ENCODE measurements around the gene LZTR1.
"Not testable (repeated sequence)": the region's sequence is repeated elsewhere in the genome, so short reads cannot be mapped to it uniquely, and the experiment has no call there.

LZTR1 gene

GRCh38 chr22:21032868-21033688, 51.0 kb downstream of the LZTR1 start:
- peaks cover 12% of the 10 kb centered on the region for H3K27me3 ChIP-seq (ENCODE audit: insufficient read depth, low read length)
- H3K36me3 ChIP-seq (ENCODE audit: insufficient read depth, low read length) = no peaks in the 10 kb centered on the region
- H3K4me1 ChIP-seq (ENCODE audit: insufficient read depth, low read length) = peaks cover 9% of the 10 kb centered on the region
- no peak overlapping the region for H3K4me3 ChIP-seq (ENCODE audit: low read length)
- no peak overlapping the region for H2AFZ ChIP-seq (ENCODE audit: low read depth, low read length)
- H3K9me3 ChIP-seq (ENCODE audit: low read length) = no peaks in the 10 kb centered on the region

- Histone ChIP-seq H3K36me3 (ENCODE audit: insufficient read depth, low read length) (no peaks in the 10 kb centered on the region), H3K27me3 (ENCODE audit: insufficient read depth, low read length) (peaks cover 14% of the 10 kb centered on the region), H2AFZ (ENCODE audit: low read depth, low read length) (no peak overlapping the region), H3K4me1 (ENCODE audit: insufficient read depth, low read length) (peaks cover 9% of the 10 kb centered on the region), H3K4me3 (ENCODE audit: low read length) (no peak overlapping the region), H3K9me3 (ENCODE audit: low read length) (no peaks in the 10 kb centered on the region)
Measured at GRCh38 chr22:21033895-21034294, 51.8 kb downstream of the LZTR1 start.

GRCh38 chr22:21034989-21035388, 52.9 kb downstream of the LZTR1 start:
- H3K4me3 ChIP-seq (ENCODE audit: low read length) = no peak overlapping the region
- peaks cover 9% of the 10 kb centered on the region for H3K4me1 ChIP-seq (ENCODE audit: insufficient read depth, low read length)
- H3K9me3 ChIP-seq (ENCODE audit: low read length) = no peaks in the 10 kb centered on the region
- H2AFZ ChIP-seq (ENCODE audit: low read depth, low read length) = no peak overlapping the region
- H3K27me3 ChIP-seq (ENCODE audit: insufficient read depth, low read length) = peaks cover 14% of the 10 kb centered on the region
- no peaks in the 10 kb centered on the region for H3K36me3 ChIP-seq (ENCODE audit: insufficient read depth, low read length)

GRCh38 chr22:21038405-21038804, 56.3 kb downstream of the LZTR1 start:
- no peak overlapping the region for H3K4me3 ChIP-seq (ENCODE audit: low read length)

GRCh38 chr22:21039158-21039557, 57.1 kb downstream of the LZTR1 start:
- not testable (repeated sequence) for H2AFZ ChIP-seq (ENCODE audit: low read depth, low read length); H3K36me3 ChIP-seq (ENCODE audit: insufficient read depth, low read length); H3K9me3 ChIP-seq (ENCODE audit: low read length); H3K4me3 ChIP-seq (ENCODE audit: low read length); H3K4me1 ChIP-seq (ENCODE audit: insufficient read depth, low read length)
- H3K27me3 ChIP-seq (ENCODE audit: insufficient read depth, low read length) = peaks cover 17% of the 10 kb centered on the region

More at GRCh38 chr22:21038405-21038804, 56.3 kb downstream of the LZTR1 start:
- no peak overlapping the region for H2AFZ ChIP-seq (ENCODE audit: low read depth, low read length)
- no peaks in the 10 kb centered on the region for H3K36me3 ChIP-seq (ENCODE audit: insufficient read depth, low read length)
- H3K9me3 ChIP-seq (ENCODE audit: low read length) = no peaks in the 10 kb centered on the region
- no peaks in the 10 kb centered on the region for H3K4me1 ChIP-seq (ENCODE audit: insufficient read depth, low read length)
- H3K27me3 ChIP-seq (ENCODE audit: insufficient read depth, low read length) = peaks cover 17% of the 10 kb centered on the region

- no peaks in the 10 kb centered on the region for H3K36me3 ChIP-seq (ENCODE audit: insufficient read depth, low read length)
- H2AFZ ChIP-seq (ENCODE audit: low read depth, low read length) = no peak overlapping the region
- no peaks in the 10 kb centered on the region for H3K9me3 ChIP-seq (ENCODE audit: low read length)
- peaks cover 12% of the 10 kb centered on the region for H3K27me3 ChIP-seq (ENCODE audit: insufficient read depth, low read length)
- peaks cover 21% of the 10 kb centered on the region for H3K4me1 ChIP-seq (ENCODE audit: insufficient read depth, low read length)
- H3K4me3 ChIP-seq (ENCODE audit: low read length) = no peak overlapping the region
Measured at GRCh38 chr22:21041937-21042336, 59.8 kb downstream of the LZTR1 start.

- no peak overlapping the region for H2AFZ ChIP-seq (ENCODE audit: low read depth, low read length)
- H3K9me3 ChIP-seq (ENCODE audit: low read length) = no peaks in the 10 kb centered on the region
- H3K4me3 ChIP-seq (ENCODE audit: low read length) = no peak overlapping the region
- peaks cover 5% of the 10 kb centered on the region for H3K27me3 ChIP-seq (ENCODE audit: insufficient read depth, low read length)
- peaks cover 21% of the 10 kb centered on the region for H3K4me1 ChIP-seq (ENCODE audit: insufficient read depth, low read length)
- no peaks in the 10 kb centered on the region for H3K36me3 ChIP-seq (ENCODE audit: insufficient read depth, low read length)
Measured at GRCh38 chr22:21042978-21043859, 61.1 kb downstream of the LZTR1 start.

GRCh38 chr22:21043860-21044535, 61.9 kb downstream of the LZTR1 start:
- Histone ChIP-seq H3K9me3 (ENCODE audit: low read length) (no peaks in the 10 kb centered on the region), H3K4me1 (ENCODE audit: insufficient read depth, low read length) (peaks cover 21% of the 10 kb centered on the region), H3K4me3 (ENCODE audit: low read length) (peak overlapping the region; percentile 67), H2AFZ (ENCODE audit: low read depth, low read length) (no peak overlapping the region), H3K27me3 (ENCODE audit: insufficient read depth, low read length) (peaks cover 3% of the 10 kb centered on the region), H3K36me3 (ENCODE audit: insufficient read depth, low read length) (no peaks in the 10 kb centered on the region)

- peak overlapping the region; percentile 67 for H3K4me3 ChIP-seq (ENCODE audit: low read length)
- H3K27me3 ChIP-seq (ENCODE audit: insufficient read depth, low read length) = peaks cover 3% of the 10 kb centered on the region
- no peaks in the 10 kb centered on the region for H3K9me3 ChIP-seq (ENCODE audit: low read length)
- peak overlapping the region; percentile 39 for H2AFZ ChIP-seq (ENCODE audit: low read depth, low read length)
- peaks cover 21% of the 10 kb centered on the region for H3K4me1 ChIP-seq (ENCODE audit: insufficient read depth, low read length)
- H3K36me3 ChIP-seq (ENCODE audit: insufficient read depth, low read length) = no peaks in the 10 kb centered on the region
Measured at GRCh38 chr22:21044931-21045584, 63.0 kb downstream of the LZTR1 start.

GRCh38 chr22:21045585-21046294, 63.6 kb downstream of the LZTR1 start, which contains the start of gene LRRC74B:
TSS of gene LRRC74B (plus strand) at chr22:21045946. CDS start at chr22:21045987, 41 bp downstream.
- H3K4me1 ChIP-seq (ENCODE audit: insufficient read depth, low read length) = peaks cover 21% of the 10 kb centered on the region
- no peaks in the 10 kb centered on the region for H3K36me3 ChIP-seq (ENCODE audit: insufficient read depth, low read length)
- peak within 1 kb of the TSS; percentile 67 for H3K4me3 ChIP-seq (ENCODE audit: low read length)
- H3K9me3 ChIP-seq (ENCODE audit: low read length) = no peaks in the 10 kb centered on the region
- H2AFZ ChIP-seq (ENCODE audit: low read depth, low read length) = peak within 1 kb of the TSS; percentile 82
- peaks cover 3% of the 10 kb centered on the region for H3K27me3 ChIP-seq (ENCODE audit: insufficient read depth, low read length)

- peaks cover 30% of the 10 kb centered on the region for H3K4me1 ChIP-seq (ENCODE audit: insufficient read depth, low read length)
- H2AFZ ChIP-seq (ENCODE audit: low read depth, low read length) = no peak overlapping the region
- H3K4me3 ChIP-seq (ENCODE audit: low read length) = no peak overlapping the region
- H3K9me3 ChIP-seq (ENCODE audit: low read length) = no peaks in the 10 kb centered on the region
- H3K27me3 ChIP-seq (ENCODE audit: insufficient read depth, low read length) = peaks cover 3% of the 10 kb centered on the region
- H3K36me3 ChIP-seq (ENCODE audit: insufficient read depth, low read length) = no peaks in the 10 kb centered on the region
Measured at GRCh38 chr22:21047035-21047661, 65.1 kb downstream of the LZTR1 start.

GRCh38 chr22:21047730-21048129, 65.6 kb downstream of the LZTR1 start:
- Histone ChIP-seq H3K4me1 (ENCODE audit: insufficient read depth, low read length) (peaks cover 30% of the 10 kb centered on the region), H2AFZ (ENCODE audit: low read depth, low read length) (no peak overlapping the region), H3K27me3 (ENCODE audit: insufficient read depth, low read length) (peaks cover 3% of the 10 kb centered on the region)

More at GRCh38 chr22:21047730-21048129, 65.6 kb downstream of the LZTR1 start:
- H3K9me3 ChIP-seq (ENCODE audit: low read length) = no peaks in the 10 kb centered on the region
- H3K4me3 ChIP-seq (ENCODE audit: low read length) = no peak overlapping the region
- no peaks in the 10 kb centered on the region for H3K36me3 ChIP-seq (ENCODE audit: insufficient read depth, low read length)
